Gastroesophageal sphincter (tissue), 4 donors: Measurements from ENCODE around the gene MPDU1. TPM values are rescaled to one million over a fixed set of nuclear protein-coding genes. Genes with fewer than 3 reads are reported as not detected.

Experiments
- ATAC-seq: fragments of 150-250 bp; one replicate; pipeline ENCODE4 v1.9.1; 2016; ENCODE audit warnings: mild to moderate bottlenecking, moderate library complexity
- H3K27ac ChIP-seq, 4 donors: fragments of 200-600 bp; sonication (generic) in 3 of 4; 1 replicate in 3 of 4; 2 replicates in 1 of 4; pipeline ENCODE4 v1.5.1; 2016 to 2019
- H3K27me3 ChIP-seq: fragments of 200-600 bp; sonication (generic); one replicate; pipeline ENCODE4 v1.5.1; 2019
- H3K36me3 ChIP-seq, 2 donors: fragments of 200-600 bp; sonication (generic); one replicate each; pipeline ENCODE4 v1.5.1; 2019; ENCODE audit warnings: control low read depth in 1 of 2
- H3K4me1 ChIP-seq, 3 donors: fragments of 200-600 bp; sonication (generic); 1 replicate in 2 of 3; 2 replicates in 1 of 3; pipeline ENCODE4 v1.5.1; 2016 to 2019; ENCODE audit warnings: control low read depth in 2 of 3
- H3K4me3 ChIP-seq, 2 donors: fragments of 200-600 bp; sonication (generic); one replicate each; pipeline ENCODE4 v1.5.1; 2019; ENCODE audit warnings: mild to moderate bottlenecking in 1 of 2, moderate library complexity in 1 of 2
- H3K9me3 ChIP-seq, 3 donors: fragments of 200-600 bp; sonication (generic); one replicate each; pipeline ENCODE4 v1.5.1; 2017 to 2019; ENCODE audit warnings: control low read depth in 2 of 3
- CTCF ChIP-seq, 4 experiments: fragments of 200-600 bp in 2 of 4; fragments of 450-650 bp in 2 of 4; sonication (generic) in 1 of 4; IDR thresholded peaks; one replicate each; pipeline ENCODE4 v1.5.1; 2017 to 2019; ENCODE audit warnings: antibody characterized with exemption in 4 of 4, mild to moderate bottlenecking in 2 of 4, moderate library complexity in 2 of 4
- EP300 ChIP-seq: sonication (generic); formaldehyde crosslinking; IDR thresholded peaks from one replicate; pipeline ENCODE4 v1.6.1; 2017; ENCODE audit warnings: antibody characterized with exemption, mild to moderate bottlenecking
- POLR2A ChIP-seq, 2 donors: fragments of 450-650 bp; IDR thresholded peaks; one replicate each; pipeline ENCODE4 v1.6.1; 2017; ENCODE audit warnings: antibody characterized with exemption in 2 of 2, mild to moderate bottlenecking in 2 of 2, moderate library complexity in 1 of 2
- POLR2AphosphoS5 ChIP-seq: sonication (generic); formaldehyde crosslinking; IDR thresholded peaks from one replicate; pipeline ENCODE4 v1.6.1; 2017; ENCODE audit warnings: antibody characterized with exemption
- WGBS, 2 donors: methylation state at CpG; one replicate each; pipeline ENCODE4 v1.1.5; 2018; ENCODE audit warnings: low coverage in 1 of 2; 5-methylcytosine and 5-hydroxymethylcytosine counted together
- total RNA-seq, 4 donors: library from RNA; depleted of rRNA; stranded (reverse); fragments of >200 nt; gene quantifications; one replicate each; pipeline ENCODE4 v1.1.0, GENCODE V29; 2016

MPDU1 gene
- total RNA-seq: 10 to 100 TPM; 38.1 to 66.5 (median 51.2) TPM

GRCh38 chr17:7583253-7584109 lies at the start of gene MPDU1:
Gene MPDU1 (plus strand): TSS chr17:7583852. CDS start chr17:7583863, 11 bp downstream.
- H3K36me3 ChIP-seq: peaks cover 0 to 27% of the 10 kb centered on the region in 2 donors
- peak within 1 kb of the TSS; percentile 27 to 64 for H3K4me3 ChIP-seq
- H3K27ac ChIP-seq: peak within 1 kb of the TSS; percentile 57 to 95 (median 93)
- no peaks in the 10 kb centered on the region for H3K9me3 ChIP-seq
- no peaks in the 10 kb centered on the region for H3K27me3 ChIP-seq
- TF ChIP-seq EP300: no peak
- peak; percentile 28 to 47 for TF ChIP-seq POLR2A (IDR thresholded peaks at IDR 0.05)
- TF ChIP-seq POLR2AphosphoS5: peak; percentile 55
- peak in 3 of 4 experiments; percentile 13 to 27 (median 22) for TF ChIP-seq CTCF (IDR thresholded peaks at IDR 0.05)
- 0% methylated on average over 8 to 24 of the region's 69 CpGs for WGBS, 2 donors
- ATAC-seq: peak; percentile 90
- peaks cover 2 to 88% (median 40%) of the 10 kb centered on the region in 3 donors for H3K4me1 ChIP-seq

- TF ChIP-seq POLR2A (IDR thresholded peaks at IDR 0.05): no peak
- no peak for TF ChIP-seq EP300
- peaks cover 5% of the 10 kb centered on the region for H3K27me3 ChIP-seq
- H3K36me3 ChIP-seq: no peaks in the 10 kb centered on the region
- WGBS, 2 donors: 47 to 80% methylated on average over 2 to 3 of the region's 3 CpGs
- no peaks in the 10 kb centered on the region for H3K4me1 ChIP-seq
- H3K27ac ChIP-seq: no peak overlapping the region
- no peak overlapping the region for H3K4me3 ChIP-seq
- ATAC-seq: no peak
- peaks cover 0 to 7% (median 0%) of the 10 kb centered on the region in 3 donors for H3K9me3 ChIP-seq
Observed at GRCh38 chr17:7538050-7538449, 45.6 kb upstream of the MPDU1 start.

- TF ChIP-seq EP300 (no peak), POLR2A (IDR thresholded peaks at IDR 0.05) (no peak), CTCF (IDR thresholded peaks at IDR 0.05) (no peak)
- WGBS, 2 donors: 20 to 29% methylated on average over 1 to 2 of the region's 11 CpGs
- ATAC-seq: no peak
Observed at GRCh38 chr17:7538891-7539545, 44.6 kb upstream of the MPDU1 start.

GRCh38 chr17:7541074-7541621 lies 42.5 kb upstream of the MPDU1 start:
- ATAC-seq: no peak
- H3K36me3 ChIP-seq: no peaks in the 10 kb centered on the region
- peaks cover 0 to 7% (median 0%) of the 10 kb centered on the region in 3 donors for H3K9me3 ChIP-seq
- H3K4me3 ChIP-seq: no peak overlapping the region
- peaks cover 5% of the 10 kb centered on the region for H3K27me3 ChIP-seq
- no peaks in the 10 kb centered on the region for H3K4me1 ChIP-seq
- H3K27ac ChIP-seq: no peak overlapping the region
- 83% methylated on average over 1 of the region's 9 CpGs; no CpG with 5 or more reads in 1 of the 2 donors for WGBS, 2 donors
- no peak for TF ChIP-seq EP300
- TF ChIP-seq POLR2A (IDR thresholded peaks at IDR 0.05): no peak
- no peak for TF ChIP-seq CTCF (IDR thresholded peaks at IDR 0.05)
- TF ChIP-seq POLR2AphosphoS5: no peak

More at GRCh38 chr17:7538891-7539545, 44.6 kb upstream of the MPDU1 start:
- H3K9me3 ChIP-seq: peaks cover 0 to 7% (median 0%) of the 10 kb centered on the region in 3 donors
- no peaks in the 10 kb centered on the region for H3K36me3 ChIP-seq
- no peak overlapping the region for H3K27ac ChIP-seq
- H3K4me1 ChIP-seq: no peaks in the 10 kb centered on the region
- H3K4me3 ChIP-seq: no peak overlapping the region
- H3K27me3 ChIP-seq: peaks cover 5% of the 10 kb centered on the region

DNA sequence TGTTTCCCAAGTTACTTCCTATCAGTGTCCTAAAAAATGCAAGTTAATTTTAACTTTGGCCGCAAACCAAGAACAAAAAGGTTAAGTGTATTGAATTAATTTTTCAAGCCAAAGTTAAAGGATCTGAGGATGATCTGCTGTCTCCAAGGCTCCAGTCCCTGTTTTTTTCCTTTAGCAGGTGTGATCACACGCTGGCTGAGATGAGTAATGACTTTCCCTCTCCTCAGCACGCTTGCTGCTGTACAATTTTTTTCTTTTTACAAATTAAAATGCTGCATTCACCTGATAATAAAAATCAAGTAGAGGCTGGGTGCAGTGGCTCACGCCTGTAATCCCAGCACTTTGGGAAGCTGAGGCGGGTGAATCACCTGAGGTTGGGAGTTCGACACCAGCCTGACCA lies 38.7 kb upstream of the MPDU1 start:
- H3K4me1 ChIP-seq: peaks cover 0 to 19% (median 10%) of the 10 kb centered on the region in 3 donors
- H3K4me3 ChIP-seq: no peak overlapping the region
- no peak for ATAC-seq
- 30 to 38% methylated on average over 2 to 3 of the region's 6 CpGs for WGBS, 2 donors
- no peaks in the 10 kb centered on the region for H3K36me3 ChIP-seq
- no peaks in the 10 kb centered on the region for H3K9me3 ChIP-seq
- peak overlapping the region in 1 of 4 donors; percentile 46 for H3K27ac ChIP-seq
- no peak for TF ChIP-seq POLR2AphosphoS5
- no peak for TF ChIP-seq EP300
- TF ChIP-seq CTCF (IDR thresholded peaks at IDR 0.05): no peak
- TF ChIP-seq POLR2A (IDR thresholded peaks at IDR 0.05): no peak
- H3K27me3 ChIP-seq: no peaks in the 10 kb centered on the region
